DMS79 (cell line): ENCODE measurements around the gene CDC34.
"Not testable (repeated sequence)": the region's sequence is repeated elsewhere in the genome, so short reads cannot be mapped to it uniquely, and the experiment has no call there.

Experiments used
- DNase-seq: peaks from one replicate; lab custom pipeline; 2025; lab: John Stamatoyannopoulos, UW

Gene CDC34

DNA sequence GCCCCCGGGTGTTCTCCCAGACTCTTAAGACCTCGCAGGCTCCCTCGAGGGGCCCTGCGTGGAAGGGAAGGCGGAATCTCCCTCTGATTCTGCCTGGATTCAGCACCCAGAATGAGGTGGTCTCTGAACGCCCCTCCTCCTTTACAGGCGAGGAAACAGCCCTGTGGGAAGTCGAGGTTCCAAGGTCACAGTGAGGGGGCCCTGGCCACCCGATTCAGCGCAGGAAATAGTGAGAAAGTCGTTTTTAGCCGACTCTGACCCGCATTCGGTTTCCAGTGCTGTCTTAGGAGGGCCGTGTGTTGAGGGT lies 41.9 kb downstream of the CDC34 start:
- DNase-seq: no peak

DNA sequence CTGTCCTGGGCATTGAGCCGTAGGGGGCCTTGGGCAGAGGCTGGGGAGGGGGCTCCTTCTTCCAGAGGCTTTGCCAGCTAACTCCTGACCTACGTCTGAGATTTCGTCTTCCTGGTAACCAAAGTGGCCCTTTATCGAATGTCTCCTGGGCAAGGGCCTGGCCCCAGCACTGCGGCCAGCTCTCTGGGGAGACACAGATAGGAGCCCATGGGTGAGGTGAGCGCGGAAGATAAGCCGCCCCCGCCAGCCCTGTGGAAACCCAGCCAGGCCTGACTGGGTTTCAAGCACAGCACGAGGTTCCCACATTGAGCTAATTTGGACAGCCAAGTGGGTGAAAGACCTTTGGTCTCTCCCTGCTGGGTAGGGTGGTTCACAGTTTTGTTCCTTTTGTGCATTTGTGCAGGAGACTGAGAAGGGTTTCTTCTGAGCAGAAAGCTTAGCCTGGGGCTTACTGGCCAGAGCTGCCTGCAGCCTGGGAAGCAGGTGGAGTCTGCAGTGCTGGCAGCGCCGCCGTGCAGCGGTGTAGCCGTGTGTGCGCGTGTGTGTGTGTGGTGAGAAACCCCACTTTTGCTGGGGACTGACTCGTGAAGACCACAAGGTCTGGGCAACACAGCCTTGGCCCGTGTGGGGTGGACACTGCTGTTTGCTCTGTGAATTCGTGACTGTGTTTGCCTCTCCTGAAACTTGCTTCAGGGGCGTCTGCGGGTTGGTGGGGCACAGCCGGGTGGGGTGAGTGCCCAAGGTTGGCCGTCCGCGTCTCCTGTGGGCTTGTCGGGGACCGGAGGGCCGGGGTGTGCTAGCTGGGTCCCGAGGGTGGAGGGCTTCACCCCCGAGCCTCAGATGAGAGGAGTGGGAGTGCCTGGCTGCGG lies 43.3 kb downstream of the CDC34 start:
- DNase-seq: no peak

DNA sequence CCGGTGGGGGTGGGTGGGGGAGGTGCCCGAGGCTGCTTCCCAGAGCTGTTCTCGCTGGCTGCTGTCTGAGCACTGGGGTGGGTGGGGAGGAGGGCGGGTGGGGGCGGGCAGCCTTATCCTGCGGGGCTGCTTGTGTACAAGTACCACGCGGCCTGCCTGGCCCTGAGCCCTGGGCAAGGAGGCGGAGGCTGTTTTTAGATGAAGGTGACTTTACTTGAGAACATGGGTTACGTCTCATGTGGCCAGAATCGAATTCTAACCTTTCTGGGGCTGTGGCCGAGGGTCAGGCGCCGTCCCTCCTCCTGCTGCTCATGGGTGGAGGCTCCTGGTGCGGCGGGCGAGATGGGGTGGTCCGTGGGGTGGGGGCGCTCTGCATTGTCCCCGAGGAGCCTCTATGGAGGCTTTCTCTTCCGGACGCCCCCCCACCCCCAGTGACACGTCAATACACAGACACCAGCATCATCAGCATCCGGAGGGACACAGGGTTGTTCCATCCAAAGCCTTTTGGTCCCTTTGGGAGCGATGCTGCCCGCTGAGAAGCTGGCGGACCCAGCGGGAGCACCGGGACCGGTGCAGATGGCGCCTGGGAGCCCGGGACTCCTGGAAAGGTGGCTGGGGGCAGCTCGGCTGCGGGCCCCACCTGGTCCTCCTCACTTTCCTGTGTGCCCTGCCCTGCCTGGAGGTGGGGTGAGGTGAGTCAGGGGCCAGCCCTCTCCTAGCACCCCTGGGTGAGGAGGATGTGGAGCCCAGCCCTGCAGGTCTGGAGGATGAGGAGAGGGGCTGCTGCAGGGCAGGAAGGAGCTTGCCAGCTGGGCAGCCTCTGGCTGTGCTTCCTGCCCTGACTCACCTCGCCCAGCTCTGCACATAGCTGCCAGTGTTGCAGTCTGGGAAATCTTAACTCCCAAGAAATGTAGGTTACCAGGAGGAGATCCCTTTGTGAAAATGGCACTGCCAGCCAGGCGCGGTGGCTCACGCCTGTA lies 44.3 kb downstream of the CDC34 start:
- DNase-seq: no peak

DNA sequence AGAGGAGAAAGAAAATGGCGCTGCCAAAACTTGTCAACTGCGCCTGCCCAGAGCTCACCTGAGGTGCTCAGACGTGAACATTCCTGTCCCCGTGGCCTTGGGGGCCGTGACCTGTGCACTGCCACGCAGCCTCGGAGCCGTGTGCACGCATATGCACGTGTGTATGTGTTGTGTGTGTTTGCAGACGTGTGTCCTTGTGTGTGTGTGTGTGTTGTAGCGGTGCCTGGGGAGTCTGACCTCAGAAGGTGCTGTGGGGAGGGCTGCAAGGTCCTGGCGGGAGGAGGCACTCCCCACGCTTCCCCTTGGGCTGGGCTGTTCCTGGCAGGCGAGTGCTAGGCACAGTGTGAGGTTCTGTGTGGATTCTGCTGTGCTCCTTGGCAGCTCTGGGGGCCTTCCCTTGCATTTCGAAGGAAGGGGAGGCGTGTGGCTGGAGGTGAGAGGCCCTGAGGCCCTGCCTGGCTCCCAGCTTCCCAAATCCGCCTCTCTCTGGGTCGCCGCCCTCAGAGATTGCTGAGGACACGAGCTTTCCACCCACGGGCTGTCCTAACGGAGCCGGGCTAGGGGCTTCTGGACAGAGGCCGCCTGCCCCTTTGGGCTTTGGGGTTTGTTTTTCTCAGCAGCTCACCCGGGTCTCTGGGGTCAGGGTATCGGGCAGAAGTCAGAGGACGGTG lies 45.3 kb downstream of the CDC34 start:
- DNase-seq: no peak

DNA sequence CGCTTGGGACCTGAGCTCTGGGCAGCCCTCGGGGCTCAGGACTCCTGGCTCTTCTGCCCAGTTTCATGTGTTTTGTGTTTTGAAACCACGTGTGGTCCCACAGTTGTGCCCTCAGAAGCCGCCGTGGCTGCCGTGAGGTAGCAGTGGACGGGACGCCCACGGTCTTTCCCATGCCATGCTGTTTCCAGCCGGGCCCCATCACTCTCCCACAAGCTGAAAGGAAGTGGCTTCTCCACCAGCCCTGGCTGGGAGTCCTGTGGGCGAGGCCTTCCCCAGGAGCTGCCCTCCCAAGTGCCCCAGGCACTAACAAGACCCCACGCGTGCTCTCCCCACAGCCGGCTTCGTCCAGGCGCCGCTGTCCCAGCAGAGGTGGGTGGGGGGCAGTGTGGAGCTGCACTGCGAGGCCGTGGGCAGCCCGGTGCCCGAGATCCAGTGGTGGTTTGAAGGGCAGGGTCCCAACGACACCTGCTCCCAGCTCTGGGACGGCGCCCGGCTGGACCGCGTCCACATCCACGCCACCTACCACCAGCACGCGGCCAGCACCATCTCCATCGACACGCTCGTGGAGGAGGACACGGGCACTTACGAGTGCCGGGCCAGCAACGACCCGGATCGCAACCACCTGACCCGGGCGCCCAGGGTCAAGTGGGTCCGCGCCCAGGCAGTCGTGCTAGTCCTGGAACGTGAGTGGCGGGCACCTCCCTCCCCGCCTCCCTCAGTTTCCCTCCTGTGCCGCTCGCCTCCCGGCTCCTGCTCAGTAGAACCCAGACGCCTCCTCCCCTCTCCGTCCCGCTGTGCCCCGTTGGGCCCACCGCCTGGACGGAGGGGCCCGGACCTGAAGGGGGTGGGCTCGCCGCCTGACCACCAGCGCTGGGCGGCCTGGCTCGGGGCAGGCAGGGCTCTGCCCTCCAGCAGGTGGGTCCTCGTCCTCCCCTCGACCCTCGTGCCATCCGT lies 46.2 kb downstream of the CDC34 start:
- DNase-seq: no peak

DNA sequence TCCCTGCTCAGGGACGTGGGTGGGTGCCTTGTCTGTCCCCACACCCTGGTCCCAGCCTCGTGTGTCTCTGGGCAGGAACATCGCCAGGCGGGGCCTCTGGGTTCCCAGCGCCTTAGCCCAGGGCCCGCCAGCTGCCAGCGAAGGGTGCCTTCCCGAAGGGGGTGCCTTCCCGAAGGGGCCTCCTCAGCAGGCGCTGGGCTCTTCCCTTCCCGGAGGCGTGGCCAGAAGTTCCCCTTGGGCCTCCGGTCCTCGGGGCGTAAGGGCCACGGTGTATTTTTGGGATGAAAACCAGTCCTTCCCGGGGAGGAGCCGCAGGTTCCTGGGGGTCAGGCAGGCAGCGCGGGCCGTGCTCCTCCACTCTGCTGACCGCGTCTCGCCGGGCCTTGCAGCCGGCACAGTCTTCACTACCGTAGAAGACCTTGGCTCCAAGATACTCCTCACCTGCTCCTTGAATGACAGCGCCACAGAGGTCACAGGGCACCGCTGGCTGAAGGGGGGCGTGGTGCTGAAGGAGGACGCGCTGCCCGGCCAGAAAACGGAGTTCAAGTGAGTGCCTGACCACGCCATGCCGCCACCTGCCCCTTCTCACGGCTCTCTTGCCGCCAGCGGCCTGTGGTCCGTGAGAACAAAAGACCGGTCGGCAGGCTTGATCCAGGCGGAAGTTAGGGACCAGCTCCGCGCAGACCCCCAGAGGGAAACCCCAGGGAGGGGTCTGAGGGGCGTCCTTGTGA lies 47.7 kb downstream of the CDC34 start:
- DNase-seq: no peak

DNA sequence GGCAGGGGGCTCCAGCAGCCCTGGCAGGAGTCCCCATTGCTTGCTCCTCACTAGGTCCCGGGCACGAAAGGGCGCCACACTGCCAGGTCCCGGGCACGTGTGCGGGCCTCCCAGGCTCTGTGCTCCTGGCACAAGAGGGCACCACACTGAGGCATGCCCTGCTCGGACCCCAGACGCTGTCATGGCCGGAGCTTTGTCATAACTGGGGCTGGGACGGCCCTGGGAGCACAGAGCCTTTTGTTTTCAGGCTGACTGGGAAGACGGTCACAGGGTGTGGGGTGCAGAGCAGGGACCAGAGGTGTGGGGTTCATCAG lies 48.2 kb downstream of the CDC34 start:
- no peak for DNase-seq

DNA sequence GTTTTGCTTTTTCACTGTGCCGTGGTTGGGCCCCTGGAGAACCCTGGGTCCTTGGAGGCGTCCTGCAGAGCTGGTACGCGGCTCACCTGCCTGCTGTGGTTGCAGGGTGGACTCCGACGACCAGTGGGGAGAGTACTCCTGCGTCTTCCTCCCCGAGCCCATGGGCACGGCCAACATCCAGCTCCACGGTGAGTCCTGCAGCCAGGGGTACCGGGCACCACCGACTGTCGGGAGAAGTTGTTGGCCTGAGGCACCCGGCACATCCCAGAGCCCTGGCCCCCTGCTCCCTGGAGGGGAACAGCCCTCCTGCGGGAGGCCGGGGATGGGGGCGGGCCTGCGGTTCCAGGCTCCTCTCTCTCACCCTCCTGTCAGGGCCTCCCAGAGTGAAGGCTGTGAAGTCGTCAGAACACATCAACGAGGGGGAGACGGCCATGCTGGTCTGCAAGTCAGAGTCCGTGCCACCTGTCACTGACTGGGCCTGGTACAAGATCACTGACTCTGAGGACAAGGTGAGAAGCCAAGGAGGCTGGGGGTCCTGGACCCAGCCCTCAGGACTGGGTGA lies 48.8 kb downstream of the CDC34 start:
- no peak for DNase-seq

DNA sequence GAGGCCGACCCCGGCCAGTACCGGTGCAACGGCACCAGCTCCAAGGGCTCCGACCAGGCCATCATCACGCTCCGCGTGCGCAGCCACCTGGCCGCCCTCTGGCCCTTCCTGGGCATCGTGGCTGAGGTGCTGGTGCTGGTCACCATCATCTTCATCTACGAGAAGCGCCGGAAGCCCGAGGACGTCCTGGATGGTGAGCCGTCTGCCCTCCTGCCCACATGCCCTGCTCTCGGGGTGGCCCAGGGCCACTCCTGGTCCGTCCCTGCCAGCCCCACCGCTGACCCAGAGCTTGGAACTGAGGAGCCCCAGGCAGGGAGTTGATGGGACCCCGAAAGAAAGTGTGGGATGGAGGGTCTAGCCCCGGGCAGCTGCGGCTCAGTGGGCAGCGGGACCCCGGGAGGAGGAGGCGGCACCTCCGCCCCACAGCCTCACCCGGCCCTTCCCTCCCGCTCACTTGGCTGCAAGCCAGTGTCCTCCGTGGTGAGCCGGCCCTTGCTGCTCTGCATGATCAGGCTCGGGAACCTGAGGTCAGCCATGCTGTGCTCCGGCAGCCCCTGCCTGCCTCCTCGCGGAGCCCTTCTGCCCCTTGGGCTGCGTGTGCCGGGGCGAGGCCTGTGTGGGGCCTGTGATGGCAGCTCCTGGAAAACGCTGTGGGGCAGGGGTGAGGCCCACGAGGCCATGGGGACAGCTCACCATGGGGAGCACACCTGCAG lies 50.0 kb downstream of the CDC34 start:
- no peak for DNase-seq

DNA sequence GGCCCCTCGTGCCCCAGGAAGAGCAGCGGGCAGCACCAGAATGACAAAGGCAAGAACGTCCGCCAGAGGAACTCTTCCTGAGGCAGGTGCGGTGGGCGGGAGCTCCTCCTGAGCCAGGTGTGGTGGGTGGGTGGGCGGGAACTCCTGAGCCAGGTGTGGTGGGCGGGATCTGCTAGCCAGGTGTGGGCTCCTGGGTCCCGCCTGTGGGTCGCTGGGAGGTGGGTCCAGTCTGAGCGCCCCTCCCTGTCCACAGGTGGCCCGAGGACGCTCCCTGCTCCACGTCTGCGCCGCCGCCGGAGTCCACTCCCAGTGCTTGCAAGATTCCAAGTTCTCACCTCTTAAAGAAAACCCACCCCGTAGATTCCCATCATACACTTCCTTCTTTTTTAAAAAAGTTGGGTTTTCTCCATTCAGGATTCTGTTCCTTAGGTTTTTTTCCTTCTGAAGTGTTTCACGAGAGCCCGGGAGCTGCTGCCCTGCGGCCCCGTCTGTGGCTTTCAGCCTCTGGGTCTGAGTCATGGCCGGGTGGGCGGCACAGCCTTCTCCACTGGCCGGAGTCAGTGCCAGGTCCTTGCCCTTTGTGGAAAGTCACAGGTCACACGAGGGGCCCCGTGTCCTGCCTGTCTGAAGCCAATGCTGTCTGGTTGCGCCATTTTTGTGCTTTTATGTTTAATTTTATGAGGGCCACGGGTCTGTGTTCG lies 51.1 kb downstream of the CDC34 start:
- DNase-seq: no peak

DNA sequence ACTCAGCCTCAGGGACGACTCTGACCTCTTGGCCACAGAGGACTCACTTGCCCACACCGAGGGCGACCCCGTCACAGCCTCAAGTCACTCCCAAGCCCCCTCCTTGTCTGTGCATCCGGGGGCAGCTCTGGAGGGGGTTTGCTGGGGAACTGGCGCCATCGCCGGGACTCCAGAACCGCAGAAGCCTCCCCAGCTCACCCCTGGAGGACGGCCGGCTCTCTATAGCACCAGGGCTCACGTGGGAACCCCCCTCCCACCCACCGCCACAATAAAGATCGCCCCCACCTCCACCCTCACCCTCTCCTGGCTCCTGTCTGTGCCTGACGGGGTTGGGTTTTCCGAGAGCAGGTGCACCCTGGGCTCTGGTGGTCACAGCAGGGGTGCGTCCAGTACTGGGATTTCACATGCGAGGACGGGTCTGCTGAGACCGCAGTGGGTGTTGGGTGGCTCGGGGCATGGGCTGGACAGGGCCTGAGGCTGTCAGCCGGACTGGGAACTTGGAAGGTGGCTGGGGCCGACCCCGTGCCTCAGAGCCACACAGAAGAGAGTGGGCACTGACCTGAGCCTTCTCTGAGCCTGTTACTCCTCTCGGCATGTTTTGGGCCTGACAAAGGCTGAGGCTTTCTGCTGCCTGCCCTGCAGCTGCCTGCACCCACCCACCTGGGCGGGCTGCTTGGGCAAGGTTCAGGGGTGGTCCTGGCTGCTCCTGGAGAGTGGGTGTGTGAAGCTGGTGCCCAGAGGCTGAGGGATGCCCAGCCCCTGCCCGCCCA lies 51.8 kb downstream of the CDC34 start:
- no peak for DNase-seq

DNA sequence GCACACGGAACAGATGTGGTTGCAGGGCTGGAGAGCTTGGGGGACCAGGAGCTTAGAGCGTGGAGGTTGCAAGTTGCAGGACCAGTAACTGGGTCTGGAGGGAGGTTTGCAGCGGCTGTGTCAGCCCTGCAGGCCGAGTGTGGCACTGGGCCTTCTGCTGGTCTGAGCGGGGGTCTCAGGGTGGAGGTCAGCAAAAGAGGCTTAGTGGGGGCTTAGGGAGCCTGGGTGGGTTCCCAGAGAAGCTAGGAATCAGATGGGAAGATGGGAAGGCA lies 52.3 kb downstream of the CDC34 start:
- no peak for DNase-seq

DNA sequence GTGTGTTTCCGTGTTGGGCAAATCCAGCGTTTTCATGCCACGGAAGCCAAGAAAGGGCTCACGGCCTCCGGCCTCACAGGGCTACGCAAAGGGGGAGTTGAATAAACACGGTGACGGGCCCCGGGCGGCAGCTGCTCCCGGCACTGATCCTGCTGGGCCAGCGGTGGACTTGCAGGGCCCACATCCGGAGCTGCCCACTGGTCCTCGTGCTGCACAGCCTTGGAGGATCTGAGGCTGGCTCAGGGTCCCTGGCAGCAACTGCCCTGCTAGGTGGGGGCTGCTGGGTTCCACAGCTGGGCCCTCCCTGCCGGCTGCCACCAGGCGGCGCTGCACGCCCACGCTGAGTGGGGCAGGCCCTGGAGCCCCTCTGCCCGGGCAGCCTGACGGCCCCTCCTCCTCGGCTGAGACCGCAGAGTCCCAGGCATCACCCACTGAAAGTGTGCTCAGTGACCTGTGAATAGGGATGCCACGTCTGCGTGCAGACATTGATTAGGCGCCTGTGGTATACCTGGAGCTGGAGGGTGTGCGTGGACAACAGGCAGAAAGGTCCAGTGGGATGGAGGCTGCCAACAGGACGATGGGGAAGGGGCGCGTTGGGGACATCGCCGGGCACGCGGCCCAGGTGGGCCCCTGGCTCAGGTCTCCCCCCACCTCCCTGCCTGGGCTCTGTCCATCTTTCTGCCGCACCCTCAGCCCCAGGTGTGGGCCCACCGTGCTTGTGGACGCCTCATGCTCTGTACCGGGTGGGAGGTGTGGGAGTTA lies 52.9 kb downstream of the CDC34 start:
- DNase-seq: no peak

DNA sequence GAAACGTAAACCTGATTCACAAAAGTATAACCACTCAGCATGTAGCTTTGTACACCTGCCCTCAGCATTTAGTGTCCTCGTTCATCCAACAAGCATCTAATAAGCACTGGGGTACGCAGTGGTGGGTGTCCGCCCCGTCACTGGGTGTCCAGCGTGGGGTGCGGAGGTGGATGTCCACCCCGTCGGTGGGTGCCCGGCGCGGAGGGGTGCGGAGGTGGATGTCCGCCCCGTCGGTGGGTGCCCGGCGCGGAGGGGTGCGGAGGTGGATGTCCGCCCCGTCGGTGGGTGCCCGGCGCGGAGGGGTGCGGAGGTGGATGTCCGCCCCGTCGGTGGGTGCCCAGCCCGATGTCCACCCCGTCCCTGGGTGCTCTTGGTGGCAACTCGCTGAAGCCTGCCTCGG lies 53.6 kb downstream of the CDC34 start:
- not testable (repeated sequence) for DNase-seq

DNA sequence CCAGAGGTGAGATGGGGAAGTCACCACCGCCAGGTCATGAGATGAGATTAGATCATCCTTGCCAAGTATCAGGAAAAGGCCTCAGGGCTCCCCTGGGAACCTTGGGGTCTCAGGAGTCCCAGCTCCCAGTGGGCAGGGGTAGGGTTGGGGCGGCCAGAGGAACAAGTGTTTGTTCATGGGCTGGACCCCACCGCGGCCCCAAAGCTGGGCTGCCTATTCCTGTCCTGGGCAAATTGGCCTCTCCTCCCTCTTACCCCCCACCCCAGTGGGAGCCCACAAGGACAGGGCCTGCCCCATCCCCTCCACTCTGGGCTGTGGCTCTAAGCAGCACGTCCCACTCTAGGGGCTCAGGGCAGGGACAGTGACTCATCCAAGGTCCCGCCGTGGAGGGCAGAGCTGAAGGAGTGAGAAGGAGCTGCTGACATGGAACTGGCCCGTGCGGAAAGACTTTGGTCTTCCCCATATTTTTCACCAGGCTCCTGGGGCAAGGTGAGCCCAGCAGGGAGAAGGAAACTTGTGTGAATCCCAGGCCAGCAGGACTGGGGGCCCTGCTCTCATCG lies 54.1 kb downstream of the CDC34 start:
- no peak for DNase-seq

DNA sequence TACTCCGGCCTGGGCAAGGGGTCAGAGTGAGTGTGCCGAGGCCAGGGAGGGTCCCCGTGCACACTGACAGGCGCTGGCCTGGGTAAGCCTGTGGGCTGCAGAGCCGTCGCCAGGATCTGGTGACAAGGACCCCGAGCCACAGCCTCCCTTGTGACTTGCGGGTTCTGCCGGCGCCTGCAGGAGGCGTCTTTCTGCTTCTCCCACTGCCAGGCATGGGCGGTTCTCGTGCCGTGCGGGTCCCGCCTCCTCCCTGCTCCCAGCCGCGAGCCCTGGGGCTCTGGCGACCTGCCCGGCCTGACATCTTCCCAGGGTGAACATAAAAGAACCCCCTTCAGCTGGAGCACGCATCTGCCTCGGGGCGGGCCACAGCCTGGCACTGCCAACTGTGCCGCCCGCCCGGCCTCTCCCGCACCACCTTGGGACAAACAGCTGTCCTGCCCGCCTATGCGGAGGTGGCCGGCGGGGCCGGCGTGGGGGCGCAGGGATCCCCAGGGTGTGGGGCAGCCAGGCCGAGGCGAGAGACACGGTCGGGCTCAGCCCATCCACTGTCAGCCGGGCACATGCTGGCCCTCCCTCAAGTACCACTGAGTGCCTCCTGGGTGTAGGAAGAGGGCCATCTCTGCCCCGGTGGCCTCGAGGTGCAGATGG lies 56.7 kb downstream of the CDC34 start:
- DNase-seq: peak; percentile 90
